Spinal cord (tissue), 10 donors: Measurements from ENCODE around the gene UCN2. TPM values are rescaled to one million over a fixed set of nuclear protein-coding genes. Genes with fewer than 3 reads are reported as not detected.

Experiments used
- DNase-seq, 6 donors: peaks; one replicate each; pipeline versions ENCODE4 v3.0.0 to v3.0.0-alpha.2; 2013 to 2015; ENCODE audit warnings: low spot score in 6 of 6, low read depth in 4 of 6
- H3K27ac ChIP-seq: one replicate; pipeline ENCODE4 v1.5.1; 2013; ENCODE audit warnings: low read depth, low read length, control low read depth
- H3K27me3 ChIP-seq: one replicate; pipeline ENCODE4 v1.6.1; 2013; ENCODE audit warnings: low read length; ENCODE audit not compliant: control insufficient read depth, insufficient read depth
- H3K36me3 ChIP-seq: one replicate; pipeline ENCODE4 v1.6.1; 2013; ENCODE audit warnings: low read length; ENCODE audit not compliant: control insufficient read depth, insufficient read depth
- H3K4me1 ChIP-seq: one replicate; pipeline ENCODE4 v1.6.1; 2013; ENCODE audit warnings: low read length; ENCODE audit not compliant: control insufficient read depth, insufficient read depth
- H3K4me3 ChIP-seq: one replicate; pipeline ENCODE4 v1.5.1; 2013; ENCODE audit warnings: low read depth, low read length, control low read depth
- H3K9me3 ChIP-seq: one replicate; pipeline ENCODE4 v1.6.1; 2013; ENCODE audit warnings: low read length; ENCODE audit not compliant: control insufficient read depth, insufficient read depth
- WGBS: methylation state at CpG from one replicate; pipeline ENCODE4 v1.1.5; 2013; ENCODE audit warnings: missing lambda C conversion rate; ENCODE audit not compliant: insufficient coverage; 5-methylcytosine and 5-hydroxymethylcytosine counted together
- polyA plus RNA-seq, 2 donors: library from polyadenylated mRNA; unstranded; fragments of 120-200 nt; gene quantifications; one replicate each; pipeline ENCODE4 v1.2.1, GENCODE V29; 2013; ENCODE audit not compliant: insufficient read length in 2 of 2
- total RNA-seq, 2 donors: library from RNA; depleted of rRNA in 1 of 2; stranded (reverse); fragments of 120-200 nt in 1 of 2; fragments of >200 nt in 1 of 2; gene quantifications; one replicate each; pipeline versions ENCODE4 v1.2.3 to v1.2.4, GENCODE V29; 2013 to 2014
- donor health status: healthy.

UCN2 gene
- total and polyA plus RNA-seq, 4 donors: 0.29 to 0.77 (median 0.32) TPM; not detected in 1

DNA sequence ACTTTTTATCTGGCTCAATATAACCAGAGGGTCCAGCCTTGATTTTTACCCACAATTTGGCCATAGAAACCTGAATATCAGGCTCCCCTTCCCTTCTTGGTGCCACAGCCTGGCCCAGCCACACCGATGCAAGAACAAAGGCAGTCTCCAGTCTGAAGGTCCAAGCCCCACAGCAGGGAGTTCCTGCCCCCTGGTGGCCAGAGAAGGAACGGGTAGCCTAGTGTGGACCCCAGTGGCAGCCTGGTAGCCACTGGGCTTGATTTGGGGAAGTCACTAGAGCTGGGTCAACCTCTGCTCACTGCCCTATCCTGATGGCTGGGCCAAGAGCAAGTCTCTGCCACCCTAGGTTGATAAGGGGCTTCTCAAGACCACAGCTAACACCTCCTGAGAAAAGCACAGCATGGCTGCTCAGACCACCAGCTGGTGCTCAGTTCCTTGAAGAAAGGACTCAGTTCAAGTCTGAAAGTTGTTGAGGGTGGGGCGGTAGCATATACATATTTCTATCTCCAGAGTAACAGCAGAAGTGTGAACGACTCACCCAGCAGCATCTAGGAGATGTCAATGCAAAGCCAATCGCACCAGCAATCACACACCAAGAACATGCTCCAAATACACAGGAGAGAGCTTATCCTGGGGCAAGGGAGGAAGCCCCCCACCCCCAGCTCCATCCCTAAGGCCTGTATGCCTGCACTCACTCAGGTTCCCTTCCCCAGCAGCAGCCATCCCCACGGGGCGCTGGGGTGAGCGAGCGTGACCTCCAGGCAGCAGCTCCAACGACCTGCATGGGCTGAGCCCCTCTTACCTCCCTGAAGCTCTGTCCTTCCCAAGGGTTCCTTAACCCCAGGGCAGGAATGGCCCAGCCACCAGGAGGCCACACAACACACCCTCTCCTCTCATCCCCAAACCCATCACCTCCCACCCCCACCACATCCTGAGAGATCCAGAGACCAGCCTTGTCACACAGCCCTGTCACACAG is 14.6 kb downstream of the UCN2 start:
- Histone ChIP-seq H3K27ac (no peak overlapping the region), H3K27me3 (no peaks in the 10 kb centered on the region), H3K36me3 (peaks cover 56% of the 10 kb centered on the region), H3K4me1 (peaks cover 5% of the 10 kb centered on the region), H3K4me3 (no peak overlapping the region), H3K9me3 (no peaks in the 10 kb centered on the region)
- 62% methylated on average over 9 of the region's 10 CpGs for WGBS
- peak in 5 of 6 donors; percentile 33 to 84 (median 38) for DNase-seq

DNA sequence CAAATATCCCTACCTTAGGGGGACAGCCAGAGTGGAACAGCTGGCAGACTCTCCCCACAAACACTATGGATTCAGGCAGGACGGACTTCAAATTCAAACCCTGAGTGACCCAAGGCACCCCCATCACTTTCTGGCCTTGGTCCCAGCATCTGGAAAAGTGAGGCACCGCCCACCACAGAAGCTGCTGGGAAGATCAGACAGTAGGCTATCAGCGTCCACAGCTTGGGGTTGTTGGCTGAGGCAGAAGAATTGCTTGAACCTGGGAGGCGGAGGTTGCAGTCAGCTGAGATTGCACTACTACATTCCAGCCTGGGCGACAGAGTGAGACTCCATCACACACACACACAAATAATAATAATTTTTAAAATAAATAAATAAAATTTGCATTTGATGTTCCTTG is 15.5 kb downstream of the UCN2 start:
- Histone ChIP-seq H3K27ac (no peak overlapping the region), H3K4me1 (peaks cover 5% of the 10 kb centered on the region), H3K36me3 (peaks cover 61% of the 10 kb centered on the region), H3K4me3 (no peak overlapping the region), H3K9me3 (no peaks in the 10 kb centered on the region), H3K27me3 (no peaks in the 10 kb centered on the region)
- DNase-seq: no peak
- WGBS: 88% methylated on average over 1 of the region's 5 CpGs

DNA sequence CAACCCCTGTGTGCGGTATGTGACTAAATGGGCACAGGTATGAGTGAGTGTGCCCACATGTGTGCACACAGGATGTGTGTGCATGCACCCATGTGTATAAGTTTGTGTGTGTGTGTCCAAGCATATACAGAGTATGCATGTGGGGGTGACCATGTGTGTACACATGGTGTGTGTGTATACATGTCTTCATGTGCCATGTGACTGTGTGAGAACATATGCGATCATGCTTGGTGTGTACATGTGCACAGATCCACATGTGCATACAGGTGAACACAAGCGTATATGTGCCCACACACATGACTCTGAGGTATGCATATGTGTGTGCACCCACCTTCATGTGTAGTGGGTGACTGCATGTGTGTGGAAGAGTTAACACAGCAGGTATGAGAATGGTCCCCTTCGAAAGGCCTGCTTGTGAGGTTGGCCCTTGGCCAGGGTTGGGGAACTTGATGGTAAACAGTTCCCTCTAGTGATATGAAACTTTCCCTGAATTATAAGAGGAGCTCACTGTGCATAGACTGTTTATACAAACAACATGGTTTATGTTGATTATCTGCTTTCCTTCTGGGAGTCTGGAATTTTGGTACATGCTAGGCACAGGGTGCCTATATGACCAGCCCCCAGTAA is 17.3 kb downstream of the UCN2 start:
- Histone ChIP-seq H3K9me3 (no peaks in the 10 kb centered on the region), H3K36me3 (peaks cover 57% of the 10 kb centered on the region), H3K27me3 (no peaks in the 10 kb centered on the region), H3K4me1 (peaks cover 5% of the 10 kb centered on the region), H3K27ac (no peak overlapping the region), H3K4me3 (no peak overlapping the region)
- DNase-seq: no peak
- 95% methylated on average over 3 of the region's 4 CpGs for WGBS

DNA sequence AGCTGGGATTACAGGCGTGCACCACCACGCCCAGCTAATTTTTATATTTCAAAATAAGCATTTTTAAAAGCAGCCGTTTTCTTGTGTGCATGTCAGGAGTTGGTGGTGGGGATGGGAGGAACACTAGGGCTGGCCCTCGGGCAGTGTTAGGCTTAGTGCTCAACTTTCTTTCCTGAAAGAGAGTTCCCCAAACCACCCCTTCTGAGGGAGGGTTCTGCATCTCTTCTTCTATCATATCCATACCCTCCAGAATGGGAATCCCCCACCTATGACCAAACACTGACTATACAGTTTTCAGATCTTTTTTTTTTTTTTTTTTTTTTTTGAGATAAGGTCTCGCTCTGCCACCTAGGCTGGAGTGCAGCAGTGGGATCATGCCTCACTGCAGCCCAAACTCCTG is 19.4 kb downstream of the UCN2 start:
- peaks cover 5% of the 10 kb centered on the region for H3K4me1 ChIP-seq
- no peak for DNase-seq
- H3K36me3 ChIP-seq: peaks cover 52% of the 10 kb centered on the region
- no CpG with 5 or more reads among the region's 5 CpGs for WGBS
- no peak overlapping the region for H3K4me3 ChIP-seq
- no peaks in the 10 kb centered on the region for H3K9me3 ChIP-seq
- H3K27ac ChIP-seq: no peak overlapping the region
- no peaks in the 10 kb centered on the region for H3K27me3 ChIP-seq

DNA sequence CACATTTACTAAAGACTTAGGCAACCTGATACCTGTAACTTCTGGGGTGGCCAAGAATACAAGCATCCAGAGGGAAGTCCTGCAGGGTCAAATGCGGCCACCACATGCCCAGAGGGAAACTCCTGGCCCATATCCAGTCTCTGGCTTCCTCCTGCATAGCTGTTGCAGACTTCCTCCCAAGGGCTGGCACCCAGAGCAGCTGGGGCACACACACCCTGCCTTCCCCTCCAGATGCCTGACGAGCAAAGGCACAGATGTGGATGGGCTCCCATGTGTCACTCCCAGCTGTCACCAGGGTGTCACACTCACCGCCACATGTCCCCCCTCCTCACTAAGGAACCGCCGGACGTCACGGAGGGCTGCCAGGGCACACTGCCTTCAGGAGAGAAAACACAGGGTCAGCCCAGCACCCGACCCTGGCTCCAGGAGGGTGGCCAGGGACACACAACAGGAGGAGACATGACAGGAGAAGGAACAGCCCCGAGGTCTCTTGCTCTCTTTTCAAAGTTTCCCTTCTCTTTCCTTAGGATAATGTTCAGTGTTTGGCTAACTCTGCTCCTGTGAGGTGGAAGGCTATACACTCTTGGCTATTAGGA is 20.2 kb downstream of the UCN2 start:
- peaks cover 55% of the 10 kb centered on the region for H3K36me3 ChIP-seq
- no peaks in the 10 kb centered on the region for H3K27me3 ChIP-seq
- H3K4me3 ChIP-seq: no peak overlapping the region
- no peak for DNase-seq
- no peaks in the 10 kb centered on the region for H3K4me1 ChIP-seq
- 72% methylated on average over 8 of the region's 9 CpGs for WGBS
- no peak overlapping the region for H3K27ac ChIP-seq
- H3K9me3 ChIP-seq: no peaks in the 10 kb centered on the region

DNA sequence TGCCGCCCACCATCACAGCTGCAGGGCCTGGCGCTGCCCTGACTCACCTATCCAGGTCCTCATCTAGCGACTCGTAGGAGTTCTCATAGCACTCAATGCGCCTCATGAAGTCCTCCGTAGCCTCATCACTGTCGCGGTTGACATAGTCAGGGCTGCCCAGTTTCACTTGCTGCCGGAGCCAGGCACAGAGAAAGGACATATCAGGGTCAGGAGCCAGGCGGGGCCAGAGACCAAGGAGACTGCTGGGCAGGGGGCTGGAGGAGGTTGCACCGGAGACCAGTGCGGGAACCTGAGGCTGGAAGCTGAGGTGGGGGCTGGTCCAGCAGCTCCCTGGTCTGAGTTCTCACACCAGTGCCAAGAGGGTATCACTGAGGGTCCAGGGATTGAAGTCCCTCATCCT is 25.1 kb downstream of the UCN2 start:
- WGBS: 98% methylated on average over 12 of the region's 12 CpGs
- no peaks in the 10 kb centered on the region for H3K4me1 ChIP-seq
- no peaks in the 10 kb centered on the region for H3K9me3 ChIP-seq
- DNase-seq: no peak
- no peaks in the 10 kb centered on the region for H3K27me3 ChIP-seq
- no peak overlapping the region for H3K27ac ChIP-seq
- peaks cover 71% of the 10 kb centered on the region for H3K36me3 ChIP-seq
- H3K4me3 ChIP-seq: no peak overlapping the region

DNA sequence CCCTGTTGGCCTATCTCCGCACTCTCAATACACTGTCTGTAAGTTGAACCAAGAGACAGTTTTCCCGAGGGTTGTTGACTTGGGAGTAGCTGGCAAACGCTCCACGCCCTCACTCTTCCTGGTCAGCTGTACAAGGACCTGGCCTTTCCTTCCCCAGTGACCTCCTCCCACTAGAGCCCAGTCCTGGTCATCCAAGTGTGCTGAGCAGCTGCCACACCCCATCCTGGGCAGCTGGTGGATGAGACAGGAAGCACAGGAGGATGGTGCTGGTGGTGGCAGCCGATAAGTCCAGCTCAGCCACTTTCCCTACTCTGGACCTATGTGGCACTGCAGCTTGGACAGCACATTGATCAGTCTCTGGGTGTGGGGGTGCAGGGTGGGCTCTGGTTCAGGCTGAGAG is 26.8 kb downstream of the UCN2 start:
- no peak for DNase-seq
- H3K4me3 ChIP-seq: no peak overlapping the region
- H3K27ac ChIP-seq: no peak overlapping the region
- 93% methylated on average over 5 of the region's 5 CpGs for WGBS
- H3K27me3 ChIP-seq: no peaks in the 10 kb centered on the region
- no peaks in the 10 kb centered on the region for H3K4me1 ChIP-seq
- peaks cover 67% of the 10 kb centered on the region for H3K36me3 ChIP-seq
- no peaks in the 10 kb centered on the region for H3K9me3 ChIP-seq

DNA sequence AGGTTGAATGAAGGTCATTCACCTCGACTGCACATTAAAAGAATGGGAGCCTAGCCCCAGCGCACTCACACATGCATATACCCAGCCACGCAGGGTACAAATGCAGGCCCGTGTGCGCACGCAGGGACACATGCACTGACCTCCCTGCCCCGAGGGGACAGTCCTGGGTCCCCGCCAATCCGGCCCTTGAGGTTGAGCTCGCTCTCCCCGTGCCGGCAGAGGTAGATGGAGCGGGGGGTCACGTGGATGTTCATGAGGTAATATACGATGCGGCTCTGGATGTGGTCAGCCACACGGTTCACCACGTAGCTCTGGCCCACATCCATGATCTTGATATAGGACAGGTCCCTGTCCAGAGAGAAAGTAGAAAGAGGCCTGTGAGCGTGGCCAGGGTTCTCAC is 27.5 kb downstream of the UCN2 start:
- Histone ChIP-seq H3K9me3 (no peaks in the 10 kb centered on the region), H3K27ac (no peak overlapping the region), H3K27me3 (no peaks in the 10 kb centered on the region), H3K36me3 (peaks cover 67% of the 10 kb centered on the region), H3K4me3 (no peak overlapping the region), H3K4me1 (no peaks in the 10 kb centered on the region)
- 94% methylated on average over 18 of the region's 19 CpGs for WGBS
- DNase-seq: no peak

DNA sequence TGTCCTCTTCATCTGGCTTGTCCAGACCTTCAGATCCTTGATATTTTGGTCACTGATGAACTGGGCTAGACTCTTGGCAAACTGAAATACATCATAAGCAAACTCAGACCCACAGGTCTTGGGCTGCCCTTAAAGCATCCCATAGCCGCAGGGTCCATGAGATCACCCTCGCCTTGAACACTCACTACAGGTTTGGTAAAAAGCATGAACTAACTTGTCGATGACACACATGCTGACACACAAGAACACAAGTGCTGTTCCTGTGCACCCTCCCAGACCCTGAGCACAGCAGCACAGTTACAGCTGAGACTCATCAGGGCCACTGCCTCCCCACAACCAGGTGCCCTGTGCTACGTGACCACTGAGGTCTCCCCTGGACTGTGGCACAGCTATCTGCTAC is 28.0 kb downstream of the UCN2 start:
- Histone ChIP-seq H3K9me3 (no peaks in the 10 kb centered on the region), H3K4me1 (no peaks in the 10 kb centered on the region), H3K4me3 (no peak overlapping the region), H3K27me3 (no peaks in the 10 kb centered on the region), H3K27ac (no peak overlapping the region), H3K36me3 (peaks cover 67% of the 10 kb centered on the region)
- no peak for DNase-seq
- 95% methylated on average over 4 of the region's 4 CpGs for WGBS
